HepG2 (cell line): ENCODE results near the gene NACC2. TPM values are rescaled to one million over a fixed set of nuclear protein-coding genes. Genes with fewer than 3 reads are reported as not detected.
"Not testable (repeated sequence)": the region's sequence is repeated elsewhere in the genome, so short reads cannot be mapped to it uniquely, and the experiment has no call there.

ENCODE experiments used
- ATAC-seq: fragments of 200-7000 bp; cut with Tn5 transposase; 3 replicates; pipeline ENCODE4 v1.9.1; 2020; ENCODE audit warnings: mild to moderate bottlenecking, moderate library complexity
- BruUV-seq: library from RNA; stranded (reverse); fragments of 400-500 nt; replicated peaks from 2 replicates; lab custom pipeline; 2021; lab: Mats Ljungman, UMichigan
- CTCF ChIA-PET: fragments of 300-600 bp; formaldehyde crosslinking; extraction: SDS; loops from one replicate; lab custom pipeline; 2021; ENCODE audit warnings: low total read pairs, inconsistent platforms, low intra/inter-chr PET ratio; lab: Yijun Ruan, JAX
- POLR2A ChIA-PET: fragments of 350-600 bp; sonication (Branson Sonifier 250); formaldehyde crosslinking; loops from one replicate; lab custom pipeline; 2020; ENCODE audit warnings: antibody characterized with exemption, inconsistent platforms; lab: Yijun Ruan, JAX
- DNase-seq: peaks from one replicate; pipeline ENCODE4 v3.0.0-alpha.2; 2015; ENCODE audit warnings: low spot score
- FAIRE-seq: peaks from 3 replicates; lab custom pipeline; 2011; peaks lifted over from hg19 to GRCh38; lab: Jason Lieb, UNC
- H2AFZ ChIP-seq: one replicate; pipeline ENCODE4 v1.6.1; 2011; ENCODE audit warnings: low read length, inconsistent platforms
- H3K27ac ChIP-seq: fragments of 300-600 bp; 3 replicates; pipeline ENCODE4 v1.8.0; 2011; ENCODE audit warnings: mixed run types, mild to moderate bottlenecking, mixed read lengths, low read length, inconsistent platforms; ENCODE audit not compliant: insufficient read depth; ENCODE audit errors: extremely low read length
- H3K27me3 ChIP-seq, 2 experiments: fragments of 200-600 bp in 1 of 2; 2 replicates in 1 of 2; 3 replicates in 1 of 2; pipeline versions ENCODE4 v1.6.0 to v1.8.0; 2011; ENCODE audit warnings: low read length in 2 of 2, mild to moderate bottlenecking in 2 of 2, moderate library complexity in 2 of 2, inconsistent platforms in 1 of 2; ENCODE audit not compliant: insufficient read depth in 2 of 2, control insufficient read depth in 1 of 2
- H3K36me3 ChIP-seq, 2 experiments: fragments of 200-600 bp in 1 of 2; replicated peaks in 1 of 2; 2 replicates in 1 of 2; 3 replicates in 1 of 2; pipeline versions ENCODE4 v1.5.1 to v1.8.0; 2011; ENCODE audit warnings: low read length in 2 of 2, inconsistent platforms in 1 of 2; ENCODE audit not compliant: insufficient read depth in 2 of 2, control insufficient read depth in 1 of 2
- H3K4me1 ChIP-seq: 2 replicates; pipeline ENCODE4 v1.5.1; 2012; ENCODE audit warnings: low read length, inconsistent platforms; ENCODE audit not compliant: insufficient read depth
- H3K4me2 ChIP-seq: 2 replicates; pipeline ENCODE4 v1.6.0; 2011; ENCODE audit warnings: low read depth, low read length, inconsistent platforms
- H3K4me3 ChIP-seq, 3 experiments: fragments of 200-600 bp in 1 of 3; sonication (generic), shearing (Covaris generic) in 1 of 3; replicated peaks in 1 of 3; 2 replicates each; pipeline ENCODE4 v1.5.1; 2011 to 2016; ENCODE audit warnings: low read length in 3 of 3, inconsistent platforms in 2 of 3, low read depth in 2 of 3, mild to moderate bottlenecking in 2 of 3, control low read depth in 1 of 3, mixed read lengths in 1 of 3; ENCODE audit not compliant: insufficient read depth in 1 of 3
- H3K79me2 ChIP-seq: one replicate; pipeline ENCODE4 v1.6.1; 2011; ENCODE audit warnings: low read length, inconsistent platforms; ENCODE audit not compliant: insufficient read depth
- H3K9ac ChIP-seq: 2 replicates; pipeline ENCODE4 v1.6.0; 2011; ENCODE audit warnings: mild to moderate bottlenecking, low read depth, low read length, inconsistent platforms; ENCODE audit not compliant: insufficient read depth
- H3K9me3 ChIP-seq: 2 replicates; pipeline ENCODE4 v1.5.1; 2012; ENCODE audit warnings: mild to moderate bottlenecking, low read length
- H4K20me1 ChIP-seq: 2 replicates; pipeline ENCODE4 v1.6.0; 2011; ENCODE audit warnings: inconsistent platforms, mild to moderate bottlenecking, low read length, moderate library complexity; ENCODE audit not compliant: insufficient read depth
- ATF7 ChIP-seq, 2 experiments: fragments of 450-650 bp in 1 of 2; sonication (generic) in 1 of 2; formaldehyde crosslinking in 1 of 2; IDR thresholded peaks; 2 replicates each; pipeline versions ENCODE4 v1.4.0 to v1.6.1; 2016 to 2020; ENCODE audit warnings: antibody characterized with exemption in 1 of 2, mild to moderate bottlenecking in 1 of 2, missing genetic modification reagents in 1 of 2
- FOXK2 ChIP-seq: fragments of 450-650 bp; IDR thresholded peaks from 2 replicates; pipeline ENCODE4 v1.6.1; 2016
- FOXP1 ChIP-seq, 2 experiments: fragments of 450-650 bp in 1 of 2; IDR thresholded peaks; 2 replicates each; pipeline ENCODE4 v1.6.1; 2017 to 2018; ENCODE audit warnings: antibody characterized with exemption in 1 of 2
- IKZF1 ChIP-seq: fragments of 450-650 bp; IDR thresholded peaks from 2 replicates; pipeline ENCODE4 v1.7.1; 2016
- ZNF331 ChIP-seq: sonication (generic); formaldehyde crosslinking; IDR thresholded peaks from 2 replicates; pipeline ENCODE4 v1.4.0; 2020; ENCODE audit warnings: missing genetic modification reagents
- ZNF646 ChIP-seq: sonication (generic); formaldehyde crosslinking; IDR thresholded peaks from 2 replicates; pipeline ENCODE4 v1.9.0; 2021; ENCODE audit warnings: mild to moderate bottlenecking, missing genetic modification reagents
- WGBS: methylation state at CpG from one replicate; pipeline ENCODE4 v1.1.6; 2017; ENCODE audit warnings: low lambda C conversion rate; 5-methylcytosine and 5-hydroxymethylcytosine counted together
- in situ Hi-C: cut with HindIII; loops from 2 replicates; pipeline ENCODE4 v1.10.0; 2017; ENCODE audit warnings: low pct_unique_long_range_greater_than_20kb; ENCODE audit not compliant: extremely low pct_ligation_motif_present
- intact Hi-C: fragments of 100-400 bp; cut with micrococcal nuclease; formaldehyde crosslinking; loops from one replicate; pipeline ENCODE4 v1.10.0; 2022; ENCODE audit not compliant: unreplicated experiment
- polyA plus RNA-seq, 8 experiments: library from polyadenylated mRNA; depleted of rRNA in 3 of 8; stranded (reverse) in 7 of 8; unstranded in 1 of 8; fragments of >200 nt; fragmentation: Illumina TruSeq in 4 of 8; extraction: Trizol in 4 of 8; gene quantifications; 2 replicates each; pipeline versions ENCODE4 v1.2.1 to v1.2.3, GENCODE V29; 2011 to 2016; ENCODE audit warnings: low read depth in 4 of 8, missing spikeins in 1 of 8, mixed read lengths in 1 of 8; ENCODE audit not compliant: insufficient read depth in 1 of 8
- total RNA-seq, 5 experiments: library from RNA; depleted of rRNA; stranded (reverse); fragments of >200 nt; fragmentation: Illumina TruSeq; extraction: Trizol; gene quantifications; 2 replicates each; pipeline ENCODE4 v1.2.3, GENCODE V29; 2016; ENCODE audit warnings: low read depth in 1 of 5

Gene NACC2
- total and polyA plus RNA-seq, 2 of the 13 experiments (the other 11 are each of a cell fraction or from before 2014, with no cell fraction given) = 5.9 to 12.3 TPM

- H3K27ac ChIP-seq = no peak overlapping the region
- WGBS = 100% methylated on average over 1 of the region's 1 CpG
- H3K9ac ChIP-seq = no peak overlapping the region
- peaks cover 18% of the 10 kb centered on the region for H3K79me2 ChIP-seq
- peak; percentile 93; the same call in 1 of the 2 replicates for TF ChIP-seq IKZF1
- TF ChIP-seq ATF7 (IDR thresholded peaks at IDR 0.05) = 0 out of 2 replicates have a peak, but pooled peaks have one; percentile 11
- TF ChIP-seq ATF7 (CRISPR knock-in tag; IDR thresholded peaks at IDR 0.05) = no peak
- TF ChIP-seq ZNF646 (CRISPR knock-in tag) = peak; percentile 76
- TF ChIP-seq FOXP1 (IDR thresholded peaks at IDR 0.05) = peak; percentile 23; the same call in 1 of the 2 replicates
- no peak for TF ChIP-seq FOXP1 (CRISPR knock-in tag; IDR thresholded peaks at IDR 0.05)
- TF ChIP-seq ZNF331 (CRISPR knock-in tag) = no peak
- peak; percentile 20; the same call in 1 of the 2 replicates for TF ChIP-seq FOXK2
- intact Hi-C loops = no loop called here
- H3K9me3 ChIP-seq = peaks cover 5% of the 10 kb centered on the region; the same call in 1 of the 2 replicates
- ATAC-seq = no peak
- in situ Hi-C loops = no loop called here
- H2AFZ ChIP-seq = no peak overlapping the region
- H4K20me1 ChIP-seq = 0 out of 2 replicates have a peak, but pooled peaks cover 4% of the 10 kb centered on the region
- CTCF ChIA-PET = no interaction called here
- H3K27me3 ChIP-seq = no peaks in the 10 kb centered on the region
- no peaks in the 10 kb centered on the region for H3K4me1 ChIP-seq
- POLR2A ChIA-PET = no interaction called here
- no peak overlapping the region for H3K4me2 ChIP-seq
- FAIRE-seq = peak; percentile 18
- no TSS peak for BruUV-seq
- DNase-seq = no peak
- H3K36me3 ChIP-seq = peaks cover 4 to 41% of the 10 kb centered on the region in 2 experiments; a peak in 4 of 5 replicates
- no peak overlapping the region for H3K4me3 ChIP-seq
Observed at GRCh38 chr9:136042541-136042940, 52.5 kb downstream of the NACC2 start.

DNA sequence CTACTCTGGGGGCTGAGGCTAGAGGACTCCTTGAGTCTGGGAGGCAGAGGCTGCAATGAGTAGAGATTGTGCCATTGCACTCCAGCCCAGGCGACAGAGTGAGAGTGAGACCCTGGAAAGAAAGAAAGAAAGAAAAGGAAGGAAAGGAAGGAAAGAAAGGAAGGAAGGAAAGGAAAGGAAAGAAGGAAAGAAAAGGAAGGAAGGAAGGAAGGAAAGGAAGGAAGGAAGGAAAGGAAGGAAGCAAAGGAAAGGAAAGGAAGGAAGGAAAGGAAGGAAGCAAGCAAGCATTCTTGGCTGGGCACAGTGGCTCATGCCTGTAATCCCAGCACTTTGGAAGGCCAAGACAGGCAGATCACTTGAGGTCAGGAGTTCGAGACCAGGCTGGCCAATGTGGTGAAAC, 54.2 kb downstream of the NACC2 start:
- POLR2A ChIA-PET, in situ Hi-C loops, H2AFZ ChIP-seq, H3K27ac ChIP-seq, ATAC-seq, H3K9me3 ChIP-seq, H3K9ac ChIP-seq, H3K27me3 ChIP-seq, H4K20me1 ChIP-seq, FAIRE-seq, H3K4me3 ChIP-seq, intact Hi-C loops, BruUV-seq, CTCF ChIA-PET, H3K4me1 ChIP-seq, H3K4me2 ChIP-seq, DNase-seq: not testable (repeated sequence)
- Histone ChIP-seq H3K36me3 (peaks cover 1 to 28% of the 10 kb centered on the region in 2 experiments; a peak in 4 of 5 replicates), H3K79me2 (peaks cover 22% of the 10 kb centered on the region)
- 95% methylated on average over 2 of the region's 2 CpGs for WGBS
